ENCODE data around the gene UBASH3A.

Gene UBASH3A

DNA sequence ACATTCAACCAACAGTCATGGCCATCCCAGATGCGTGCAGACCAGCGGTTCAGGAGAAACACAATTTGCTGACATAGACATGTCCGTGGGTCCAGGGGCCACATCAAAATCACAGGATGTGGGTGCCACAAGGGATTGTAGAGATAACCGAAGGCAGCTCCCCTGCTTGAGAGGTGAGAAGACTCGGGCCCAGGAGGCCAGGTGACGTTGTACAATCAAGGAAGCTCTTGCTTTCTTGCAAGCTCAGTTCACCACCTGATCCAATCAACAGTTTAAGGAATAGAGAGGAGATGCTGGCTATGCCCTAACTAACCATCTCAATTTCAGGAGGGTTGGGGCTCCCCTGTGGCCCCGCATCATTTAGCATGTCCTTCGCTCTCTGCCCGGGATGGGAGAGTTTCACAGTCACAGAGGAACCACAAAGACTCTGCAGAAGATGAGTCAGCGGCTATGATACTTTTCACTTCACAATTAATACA, 19.5 kb downstream of the UBASH3A start:
- DNase-seq (ENCODE audit: low read depth) = no peak
- TF ChIP-seq, protein P1, sequence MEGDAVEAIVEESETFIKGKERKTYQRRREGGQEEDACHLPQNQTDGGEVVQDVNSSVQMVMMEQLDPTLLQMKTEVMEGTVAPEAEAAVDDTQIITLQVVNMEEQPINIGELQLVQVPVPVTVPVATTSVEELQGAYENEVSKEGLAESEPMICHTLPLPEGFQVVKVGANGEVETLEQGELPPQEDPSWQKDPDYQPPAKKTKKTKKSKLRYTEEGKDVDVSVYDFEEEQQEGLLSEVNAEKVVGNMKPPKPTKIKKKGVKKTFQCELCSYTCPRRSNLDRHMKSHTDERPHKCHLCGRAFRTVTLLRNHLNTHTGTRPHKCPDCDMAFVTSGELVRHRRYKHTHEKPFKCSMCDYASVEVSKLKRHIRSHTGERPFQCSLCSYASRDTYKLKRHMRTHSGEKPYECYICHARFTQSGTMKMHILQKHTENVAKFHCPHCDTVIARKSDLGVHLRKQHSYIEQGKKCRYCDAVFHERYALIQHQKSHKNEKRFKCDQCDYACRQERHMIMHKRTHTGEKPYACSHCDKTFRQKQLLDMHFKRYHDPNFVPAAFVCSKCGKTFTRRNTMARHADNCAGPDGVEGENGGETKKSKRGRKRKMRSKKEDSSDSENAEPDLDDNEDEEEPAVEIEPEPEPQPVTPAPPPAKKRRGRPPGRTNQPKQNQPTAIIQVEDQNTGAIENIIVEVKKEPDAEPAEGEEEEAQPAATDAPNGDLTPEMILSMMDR (IDR thresholded peaks at IDR 0.05; ENCODE audit: control insufficient read depth, insufficient read depth, low read depth, low read length, missing control alignments) = no peak
- no peak overlapping the region for H3K4me3 ChIP-seq (ENCODE audit: control insufficient read depth, low read depth, low read length)

DNA sequence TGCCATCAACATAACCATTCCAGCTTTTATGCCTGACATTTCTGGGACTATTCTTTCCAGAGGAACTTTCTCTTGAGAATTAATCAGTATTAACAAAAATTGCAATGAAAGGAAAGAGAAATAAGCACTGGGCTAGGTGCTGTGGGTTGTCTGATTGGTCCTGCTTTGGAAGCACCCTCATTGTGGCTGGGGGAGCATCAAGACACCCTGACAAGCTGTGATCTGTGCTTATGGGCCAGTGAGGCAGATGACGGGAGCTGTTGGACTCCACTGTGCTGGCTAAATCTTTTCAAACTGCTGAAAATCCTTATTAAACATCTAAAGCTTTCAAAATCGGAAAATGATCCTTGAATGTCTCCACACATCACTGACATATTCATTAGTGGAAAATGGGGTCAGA, 20.0 kb downstream of the UBASH3A start:
- no peak overlapping the region for H3K4me3 ChIP-seq (ENCODE audit: control insufficient read depth, low read depth, low read length)
- no peak for DNase-seq (ENCODE audit: low read depth)
- TF ChIP-seq, protein P1 (IDR thresholded peaks at IDR 0.05; ENCODE audit: control insufficient read depth, insufficient read depth, low read depth, low read length, missing control alignments) = no peak

DNA sequence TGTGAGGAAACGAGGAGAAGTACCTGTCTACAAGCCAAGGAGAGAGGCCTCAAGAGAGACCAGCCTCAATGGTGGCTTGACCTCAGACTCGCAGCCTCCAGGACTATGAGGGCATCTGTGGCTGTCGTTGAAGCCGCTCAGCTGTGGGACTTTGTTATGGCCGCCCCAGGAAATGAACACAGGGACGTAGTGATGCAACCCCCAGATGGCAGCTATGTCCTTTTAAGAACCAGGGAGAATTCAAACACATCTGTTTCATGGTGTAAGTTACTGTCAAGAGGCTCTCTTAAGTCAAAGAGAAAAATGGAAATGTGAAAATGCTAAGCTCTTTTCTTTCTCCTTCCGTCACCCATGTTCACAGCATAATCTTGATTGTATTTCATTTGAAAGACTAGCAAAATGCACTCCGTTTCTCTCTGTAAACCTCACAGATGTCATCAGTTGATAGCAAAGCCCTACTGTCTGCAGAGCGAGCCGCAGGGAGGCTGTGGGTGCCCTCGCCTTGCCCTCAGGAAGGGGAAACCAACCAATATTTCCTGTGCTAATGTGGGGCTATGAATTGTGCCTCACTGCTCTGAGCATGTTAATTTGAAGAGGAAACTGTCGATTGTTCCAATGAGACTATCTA, 21.3 kb downstream of the UBASH3A start:
- H3K4me3 ChIP-seq (ENCODE audit: control insufficient read depth, low read depth, low read length) = no peak overlapping the region
- TF ChIP-seq, protein P1 (IDR thresholded peaks at IDR 0.05; ENCODE audit: control insufficient read depth, insufficient read depth, low read depth, low read length, missing control alignments) = no peak
- DNase-seq (ENCODE audit: low read depth) = no peak

DNA sequence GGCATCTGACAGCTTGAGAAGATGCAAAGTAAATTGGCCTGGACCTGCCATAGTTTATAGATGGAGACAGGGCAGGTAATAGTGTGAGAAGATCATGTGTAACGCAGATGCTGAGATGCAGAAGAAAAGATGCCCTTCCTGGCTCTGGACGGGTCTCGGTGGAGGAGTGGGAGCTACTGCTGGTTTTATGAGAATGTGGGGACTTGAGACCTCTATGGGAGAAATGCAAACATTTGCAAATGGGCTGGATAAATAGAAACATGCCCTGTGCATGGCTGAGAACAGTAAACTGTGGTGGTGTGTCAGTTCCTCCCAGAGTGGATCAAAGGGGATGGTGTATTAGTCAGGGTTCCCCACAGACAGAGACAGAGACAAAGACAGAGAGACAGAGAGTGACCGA, 21.9 kb downstream of the UBASH3A start:
- no peak overlapping the region for H3K4me3 ChIP-seq (ENCODE audit: control insufficient read depth, low read depth, low read length)
- no peak for DNase-seq (ENCODE audit: low read depth)
- TF ChIP-seq, protein P1 (IDR thresholded peaks at IDR 0.05; ENCODE audit: control insufficient read depth, insufficient read depth, low read depth, low read length, missing control alignments) = no peak

DNA sequence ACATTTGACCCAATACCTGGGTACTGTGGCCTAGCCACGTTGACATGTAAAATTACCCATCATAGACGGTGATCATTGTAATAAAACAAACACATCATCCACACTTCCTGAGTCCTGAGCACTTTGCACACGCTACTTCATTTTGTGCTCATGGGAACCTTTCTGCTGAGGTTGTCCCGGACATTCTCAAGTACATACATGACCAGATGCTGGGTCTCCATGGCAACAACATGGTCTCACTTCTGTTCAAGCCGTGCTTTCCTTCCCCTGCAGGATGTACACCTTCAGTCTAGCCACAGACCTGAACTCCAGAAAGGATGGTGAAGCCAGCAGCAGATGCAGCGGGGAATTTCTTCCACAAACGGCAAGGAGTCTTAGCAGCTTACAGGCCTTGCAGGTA, 22.7 kb downstream of the UBASH3A start:
- DNase-seq (ENCODE audit: low read depth) = no peak
- TF ChIP-seq, protein P1 (IDR thresholded peaks at IDR 0.05; ENCODE audit: control insufficient read depth, insufficient read depth, low read depth, low read length, missing control alignments) = no peak
- no peak overlapping the region for H3K4me3 ChIP-seq (ENCODE audit: control insufficient read depth, low read depth, low read length)

DNA sequence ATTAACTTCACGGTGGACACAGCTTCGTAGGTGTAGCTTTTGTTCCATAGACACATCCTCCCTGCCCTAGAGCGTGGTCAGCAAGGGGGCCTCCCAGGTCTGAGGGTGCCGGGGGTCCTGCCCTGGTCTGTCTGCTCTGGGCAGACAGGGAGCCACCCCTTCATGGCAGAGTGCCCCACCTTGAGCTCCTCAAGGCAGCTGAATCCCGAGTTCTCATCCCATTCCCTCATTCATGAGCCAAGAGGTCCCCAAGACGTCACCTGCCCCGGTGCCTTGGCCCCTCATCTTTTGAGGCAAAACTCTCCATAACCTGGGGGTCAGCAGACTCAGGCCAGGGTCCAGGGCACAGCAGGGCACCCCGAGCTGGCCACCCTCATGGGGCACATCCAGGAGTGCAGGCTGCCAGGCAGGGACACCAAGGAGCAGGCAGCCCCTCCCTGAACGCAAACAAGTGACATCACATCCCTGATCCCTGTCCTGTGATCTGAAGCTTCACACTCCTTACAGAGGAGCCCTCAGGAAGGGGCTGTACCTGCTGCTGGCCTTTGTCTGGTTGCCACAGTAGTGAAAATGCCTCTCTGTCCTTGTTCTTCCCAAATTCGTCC, 23.3 kb downstream of the UBASH3A start:
- TF ChIP-seq, protein P1 (IDR thresholded peaks at IDR 0.05; ENCODE audit: control insufficient read depth, insufficient read depth, low read depth, low read length, missing control alignments) = no peak
- no peak for DNase-seq (ENCODE audit: low read depth)
- H3K4me3 ChIP-seq (ENCODE audit: control insufficient read depth, low read depth, low read length) = no peak overlapping the region
